Neural cell (in vitro differentiated cells): ENCODE results near the gene PDYN. TPM values are rescaled to one million over a fixed set of nuclear protein-coding genes. Genes with fewer than 3 reads are reported as not detected.

Experiments used
- H2AFZ ChIP-seq: fragments of 200-600, 300-800 bp; sonication (generic), shearing (Covaris generic); 2 replicates; pipeline ENCODE4 v1.6.0; 2014; ENCODE audit warnings: low read depth, mild to moderate bottlenecking, antibody characterized with exemption, low read length, moderate library complexity
- H3F3A ChIP-seq: fragments of 200-600 bp; shearing (Covaris generic); 2 replicates; pipeline ENCODE4 v1.6.1; 2016; ENCODE audit warnings: mild to moderate bottlenecking, moderate library complexity, mixed read lengths, antibody characterized with exemption, low read length; ENCODE audit not compliant: insufficient read depth, poor library complexity, severe bottlenecking
- H3K27ac ChIP-seq: fragments of 200-600, 300-800 bp; sonication (generic), shearing (Covaris generic); 2 replicates; pipeline ENCODE4 v1.5.1; 2014; ENCODE audit warnings: mild to moderate bottlenecking, low read length, moderate library complexity
- H3K27me3 ChIP-seq: fragments of 300-800, 200-600 bp; sonication (generic), shearing (Covaris generic); 2 replicates; pipeline ENCODE4 v1.6.0; 2014; ENCODE audit warnings: mild to moderate bottlenecking, low read depth, low read length, moderate library complexity; ENCODE audit not compliant: insufficient read depth
- H3K36me3 ChIP-seq: fragments of 300-800, 200-600 bp; sonication (generic), shearing (Covaris generic); 2 replicates; pipeline ENCODE4 v1.5.1; 2014; ENCODE audit warnings: mild to moderate bottlenecking, antibody characterized with exemption, low read length, moderate library complexity; ENCODE audit not compliant: insufficient read depth
- H3K4me2 ChIP-seq: fragments of 300-800, 200-600 bp; sonication (generic), shearing (Covaris generic); 2 replicates; pipeline ENCODE4 v1.6.0; 2014; ENCODE audit warnings: mild to moderate bottlenecking, low read length
- H3K4me3 ChIP-seq: fragments of 300-800, 200-600 bp; sonication (generic), shearing (Covaris generic); 2 replicates; pipeline ENCODE4 v1.5.1; 2014; ENCODE audit warnings: mild to moderate bottlenecking, low read length, moderate library complexity
- H3K79me2 ChIP-seq: fragments of 200-600 bp; shearing (Covaris generic); replicated peaks from 2 replicates; pipeline ENCODE4 v1.6.0; 2014; ENCODE audit warnings: mild to moderate bottlenecking, low read length, moderate library complexity; ENCODE audit not compliant: insufficient read depth
- H3K9ac ChIP-seq: fragments of 300-800, 200-600 bp; sonication (generic), shearing (Covaris generic); 2 replicates; pipeline ENCODE4 v1.6.1; 2016; ENCODE audit warnings: mild to moderate bottlenecking, low read length, mixed read lengths
- H3K9me2 ChIP-seq: fragments of 200-600 bp; shearing (Covaris generic); 2 replicates; pipeline ENCODE4 v1.6.1; 2016; ENCODE audit warnings: mild to moderate bottlenecking, low read length, mixed read lengths; ENCODE audit not compliant: insufficient read depth
- H3K9me3 ChIP-seq: fragments of 200-600, 300-800 bp; sonication (generic), shearing (Covaris generic); 2 replicates; pipeline ENCODE4 v1.6.1; 2016; ENCODE audit warnings: mild to moderate bottlenecking, mixed run types, low read length, moderate library complexity, mixed read lengths
- H4K20me1 ChIP-seq: fragments of 200-600 bp; shearing (Covaris generic); 2 replicates; pipeline ENCODE4 v1.6.1; 2016; ENCODE audit warnings: mild to moderate bottlenecking, mixed run types; ENCODE audit not compliant: insufficient read depth
- EP300 ChIP-seq: fragments of 450-650 bp; conservative IDR thresholded peaks from 2 replicates; pipeline ENCODE4 v1.6.1; 2014; ENCODE audit warnings: antibody characterized with exemption, mild to moderate bottlenecking, moderate library complexity; ENCODE audit not compliant: poor library complexity, severe bottlenecking
- EZH2 ChIP-seq: fragments of 200-600, 300-800 bp; shearing (Covaris generic), sonication (generic); IDR thresholded peaks from 2 replicates; pipeline ENCODE4 v1.6.1; 2014; ENCODE audit warnings: antibody characterized with exemption, low read length, borderline replicate concordance, mild to moderate bottlenecking; ENCODE audit not compliant: insufficient read depth, poor library complexity, severe bottlenecking
- MXI1 ChIP-seq: fragments of 450-650 bp; conservative IDR thresholded peaks from 2 replicates; pipeline ENCODE4 v1.6.1; 2014; ENCODE audit warnings: antibody characterized with exemption, mild to moderate bottlenecking; ENCODE audit not compliant: poor library complexity, severe bottlenecking
- POLR2AphosphoS5 ChIP-seq: IDR thresholded peaks from 2 replicates; pipeline ENCODE4 v1.6.1; 2012
- RAD21 ChIP-seq: fragments of 450-650 bp; conservative IDR thresholded peaks from 2 replicates; pipeline ENCODE4 v1.6.1; 2014; ENCODE audit warnings: antibody characterized with exemption, mild to moderate bottlenecking, moderate library complexity
- SMC3 ChIP-seq: fragments of 450-650 bp; conservative IDR thresholded peaks from 2 replicates; pipeline ENCODE4 v1.6.1; 2014; ENCODE audit warnings: antibody characterized with exemption, mild to moderate bottlenecking, moderate library complexity; ENCODE audit not compliant: poor library complexity
- TAF1 ChIP-seq: IDR thresholded peaks from 2 replicates; pipeline ENCODE4 v1.6.1; 2012; ENCODE audit warnings: low read depth
- polyA plus RNA-seq: library from polyadenylated mRNA; depleted of rRNA; stranded (reverse); fragments of >200 nt; gene quantifications from 2 replicates; pipeline ENCODE4 v1.2.3, GENCODE V29; 2014
- TF ChIP-seq, protein P1 (sequence below): fragments of 450-650 bp; IDR thresholded peaks from 2 replicates; pipeline ENCODE4 v1.5.1; 2014; ENCODE audit warnings: antibody characterized with exemption, mild to moderate bottlenecking, moderate library complexity; ENCODE audit not compliant: poor library complexity, severe bottlenecking
- TF ChIP-seq, protein P2 (sequence below): IDR thresholded peaks from 2 replicates; pipeline ENCODE4 v1.6.1; 2012; ENCODE audit warnings: borderline replicate concordance

The PDYN gene
- polyA plus RNA-seq, 1 donor from 2014 or later, result 17.3 TPM

DNA sequence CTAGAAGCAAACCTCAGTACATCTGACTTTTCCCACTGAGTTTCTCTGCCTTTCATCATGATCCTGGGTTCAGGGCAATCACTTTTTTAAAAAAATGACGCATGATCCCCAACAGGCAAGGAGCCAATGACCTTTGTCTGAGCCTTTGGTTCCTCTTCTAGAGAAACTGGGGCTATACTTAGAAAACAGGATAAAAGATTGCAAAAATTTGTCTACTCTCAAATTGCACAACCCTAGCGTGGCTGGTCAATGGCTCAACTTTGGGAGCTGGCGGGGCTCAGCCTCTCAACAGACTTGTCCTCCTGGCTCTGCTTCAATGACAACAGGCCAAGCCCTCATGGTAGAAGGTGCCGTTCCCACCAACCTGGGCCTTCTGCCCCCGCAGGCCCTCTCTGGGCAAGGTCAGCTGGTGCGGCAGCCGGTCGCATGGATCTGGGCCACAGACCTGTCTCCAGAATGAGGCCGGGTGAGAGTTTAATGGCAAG lies 48.7 kb downstream of the PDYN start:
- no peak for TF ChIP-seq EZH2
- Histone ChIP-seq H3K36me3 (no peaks in the 10 kb centered on the region), H3K9me3 (no peaks in the 10 kb centered on the region), H3K4me3 (no peak overlapping the region), H3K27me3 (peaks cover 22% of the 10 kb centered on the region), H3K27ac (no peak overlapping the region), H3K9ac (no peak overlapping the region), H2AFZ (no peak overlapping the region), H3K79me2 (no peaks in the 10 kb centered on the region), H3F3A (no peaks in the 10 kb centered on the region), H3K4me2 (no peak overlapping the region), H4K20me1 (no peaks in the 10 kb centered on the region), H3K9me2 (no peaks in the 10 kb centered on the region)

DNA sequence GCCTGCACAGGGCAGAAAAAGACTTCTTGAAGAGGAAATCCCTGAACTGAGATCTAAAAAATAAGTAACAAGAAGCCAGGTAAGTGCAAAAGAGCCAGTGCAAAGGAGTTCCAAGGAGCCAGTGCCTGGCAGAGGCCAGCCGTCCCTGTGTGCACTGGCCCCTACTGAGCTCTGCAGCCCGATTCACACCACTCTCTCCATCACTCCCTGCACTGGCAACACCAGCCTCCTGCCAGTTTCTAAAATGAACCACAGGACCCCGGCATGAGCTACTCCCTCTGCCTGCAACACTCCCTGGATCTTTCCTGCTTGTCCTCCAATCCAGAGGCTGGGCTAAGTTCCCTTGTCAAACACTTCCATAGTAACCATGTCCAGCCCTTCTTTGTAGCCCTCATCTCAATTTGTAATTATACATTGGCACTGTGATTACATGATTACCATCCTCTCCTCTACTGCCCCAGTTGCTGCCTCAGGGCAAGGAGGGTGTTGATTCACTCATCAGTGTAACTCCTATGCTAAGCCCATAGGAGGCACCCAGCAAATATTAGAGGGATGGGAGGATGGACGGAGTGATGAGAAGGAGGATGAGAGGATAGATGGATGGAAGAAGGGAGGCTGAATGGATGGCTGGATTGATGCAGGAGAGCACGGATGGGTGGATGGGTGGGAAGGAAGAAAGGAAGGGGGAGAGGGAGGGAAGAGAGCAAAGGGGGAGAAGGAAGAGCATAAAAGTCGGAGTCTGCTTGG lies 49.3 kb downstream of the PDYN start:
- Histone ChIP-seq H3K9me2 (no peaks in the 10 kb centered on the region), H3K27me3 (peaks cover 22% of the 10 kb centered on the region), H3K9me3 (no peaks in the 10 kb centered on the region), H2AFZ (no peak overlapping the region), H3K4me3 (no peak overlapping the region), H4K20me1 (no peaks in the 10 kb centered on the region), H3K27ac (no peak overlapping the region), H3K79me2 (no peaks in the 10 kb centered on the region), H3F3A (no peaks in the 10 kb centered on the region), H3K4me2 (no peak overlapping the region), H3K36me3 (no peaks in the 10 kb centered on the region), H3K9ac (no peak overlapping the region)
- TF ChIP-seq EP300 (no peak), SMC3 (no peak), EZH2 (no peak), RAD21 (no peak), TAF1 (no peak), MXI1 (no peak), POLR2AphosphoS5 (no peak)
- TF ChIP-seq, protein P1, sequence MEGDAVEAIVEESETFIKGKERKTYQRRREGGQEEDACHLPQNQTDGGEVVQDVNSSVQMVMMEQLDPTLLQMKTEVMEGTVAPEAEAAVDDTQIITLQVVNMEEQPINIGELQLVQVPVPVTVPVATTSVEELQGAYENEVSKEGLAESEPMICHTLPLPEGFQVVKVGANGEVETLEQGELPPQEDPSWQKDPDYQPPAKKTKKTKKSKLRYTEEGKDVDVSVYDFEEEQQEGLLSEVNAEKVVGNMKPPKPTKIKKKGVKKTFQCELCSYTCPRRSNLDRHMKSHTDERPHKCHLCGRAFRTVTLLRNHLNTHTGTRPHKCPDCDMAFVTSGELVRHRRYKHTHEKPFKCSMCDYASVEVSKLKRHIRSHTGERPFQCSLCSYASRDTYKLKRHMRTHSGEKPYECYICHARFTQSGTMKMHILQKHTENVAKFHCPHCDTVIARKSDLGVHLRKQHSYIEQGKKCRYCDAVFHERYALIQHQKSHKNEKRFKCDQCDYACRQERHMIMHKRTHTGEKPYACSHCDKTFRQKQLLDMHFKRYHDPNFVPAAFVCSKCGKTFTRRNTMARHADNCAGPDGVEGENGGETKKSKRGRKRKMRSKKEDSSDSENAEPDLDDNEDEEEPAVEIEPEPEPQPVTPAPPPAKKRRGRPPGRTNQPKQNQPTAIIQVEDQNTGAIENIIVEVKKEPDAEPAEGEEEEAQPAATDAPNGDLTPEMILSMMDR, result no peak
- TF ChIP-seq, protein P2, sequence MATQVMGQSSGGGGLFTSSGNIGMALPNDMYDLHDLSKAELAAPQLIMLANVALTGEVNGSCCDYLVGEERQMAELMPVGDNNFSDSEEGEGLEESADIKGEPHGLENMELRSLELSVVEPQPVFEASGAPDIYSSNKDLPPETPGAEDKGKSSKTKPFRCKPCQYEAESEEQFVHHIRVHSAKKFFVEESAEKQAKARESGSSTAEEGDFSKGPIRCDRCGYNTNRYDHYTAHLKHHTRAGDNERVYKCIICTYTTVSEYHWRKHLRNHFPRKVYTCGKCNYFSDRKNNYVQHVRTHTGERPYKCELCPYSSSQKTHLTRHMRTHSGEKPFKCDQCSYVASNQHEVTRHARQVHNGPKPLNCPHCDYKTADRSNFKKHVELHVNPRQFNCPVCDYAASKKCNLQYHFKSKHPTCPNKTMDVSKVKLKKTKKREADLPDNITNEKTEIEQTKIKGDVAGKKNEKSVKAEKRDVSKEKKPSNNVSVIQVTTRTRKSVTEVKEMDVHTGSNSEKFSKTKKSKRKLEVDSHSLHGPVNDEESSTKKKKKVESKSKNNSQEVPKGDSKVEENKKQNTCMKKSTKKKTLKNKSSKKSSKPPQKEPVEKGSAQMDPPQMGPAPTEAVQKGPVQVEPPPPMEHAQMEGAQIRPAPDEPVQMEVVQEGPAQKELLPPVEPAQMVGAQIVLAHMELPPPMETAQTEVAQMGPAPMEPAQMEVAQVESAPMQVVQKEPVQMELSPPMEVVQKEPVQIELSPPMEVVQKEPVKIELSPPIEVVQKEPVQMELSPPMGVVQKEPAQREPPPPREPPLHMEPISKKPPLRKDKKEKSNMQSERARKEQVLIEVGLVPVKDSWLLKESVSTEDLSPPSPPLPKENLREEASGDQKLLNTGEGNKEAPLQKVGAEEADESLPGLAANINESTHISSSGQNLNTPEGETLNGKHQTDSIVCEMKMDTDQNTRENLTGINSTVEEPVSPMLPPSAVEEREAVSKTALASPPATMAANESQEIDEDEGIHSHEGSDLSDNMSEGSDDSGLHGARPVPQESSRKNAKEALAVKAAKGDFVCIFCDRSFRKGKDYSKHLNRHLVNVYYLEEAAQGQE, result no peak
